ENCODE data around the gene CCDC106.

DNA sequence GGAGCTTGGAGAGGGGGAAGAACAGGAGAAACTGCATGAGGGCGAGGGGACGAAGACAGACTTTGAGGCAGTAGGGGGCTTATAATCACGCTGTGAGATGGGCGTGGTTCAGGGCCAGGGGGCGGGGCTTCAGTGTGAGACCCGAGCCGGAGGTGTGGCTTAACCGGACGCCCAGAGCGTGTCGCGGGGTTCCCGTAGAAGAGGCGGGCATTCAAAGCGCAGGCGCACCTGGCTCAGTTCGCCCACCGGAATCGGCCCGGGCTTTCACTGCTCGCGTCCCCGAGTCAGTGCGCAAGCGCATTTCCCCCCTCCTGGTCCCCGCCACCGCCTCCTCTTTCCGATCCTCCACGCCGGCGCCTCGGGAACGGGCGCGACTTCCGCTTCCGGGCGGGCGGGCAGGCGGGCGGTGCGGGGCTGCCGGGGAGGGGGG lies 42.8 kb upstream of the CCDC106 start:
- no peak for TF ChIP-seq TARDBP (IDR thresholded peaks at IDR 0.05)
- TF ChIP-seq SP1 (IDR thresholded peaks at IDR 0.05), result no peak
- no peak for TF ChIP-seq CTBP1 (IDR thresholded peaks at IDR 0.05; ENCODE audit: borderline replicate concordance)
- no peak for TF ChIP-seq BHLHE40 (IDR thresholded peaks at IDR 0.05; ENCODE audit: borderline replicate concordance)
- no peak for TF ChIP-seq LEF1 (IDR thresholded peaks at IDR 0.05; ENCODE audit: borderline replicate concordance)
- TF ChIP-seq FOXK2 (IDR thresholded peaks at IDR 0.05), result no peak

Data from HEK293T (cell line).